Subcutaneous adipose tissue (tissue), 4 donors: ENCODE data around the gene REXO1. TPM values are rescaled to one million over a fixed set of nuclear protein-coding genes. Genes with fewer than 3 reads are reported as not detected.

ENCODE experiments used
- CTCF ChIP-seq: fragments of 450-650 bp; IDR thresholded peaks from one replicate; pipeline ENCODE4 v1.5.1; 2016; ENCODE audit warnings: low read depth, mild to moderate bottlenecking, control low read depth, antibody characterized with exemption, moderate library complexity
- total RNA-seq, 4 donors: library from RNA; depleted of rRNA; stranded (reverse); fragments of >200 nt; gene quantifications; one replicate each; pipeline ENCODE4 v1.1.0, GENCODE V29; 2016

Gene REXO1
- total RNA-seq, 4 donors from 2014 or later, result 12.3 to 30.5 (median 20.1) TPM

- no peak for TF ChIP-seq CTCF
These were observed 13.8 kb upstream of the REXO1 start for GRCh38 chr19:1862068-1862423.

- TF ChIP-seq CTCF, result no peak
These were observed 13.3 kb upstream of the REXO1 start for GRCh38 chr19:1861599-1862031.

- TF ChIP-seq CTCF, result no peak
These were observed 12.7 kb upstream of the REXO1 start for GRCh38 chr19:1860821-1861598.

- TF ChIP-seq CTCF, result no peak
These were observed 11.9 kb upstream of the REXO1 start for GRCh38 chr19:1860042-1860775.

- TF ChIP-seq CTCF, result no peak
These were observed 11.1 kb upstream of the REXO1 start for GRCh38 chr19:1859331-1859781.

- no peak for TF ChIP-seq CTCF
These were observed 10.3 kb upstream of the REXO1 start for GRCh38 chr19:1858412-1859081.

- no peak for TF ChIP-seq CTCF
These were observed 9.5 kb upstream of the REXO1 start for GRCh38 chr19:1857648-1858326.
